ENCODE measurements around the gene DNER.
"Not testable (repeated sequence)": the region's sequence is repeated elsewhere in the genome, so short reads cannot be mapped to it uniquely, and the experiment has no call there.

Gene DNER

GRCh38 chr2:229559986-229560385 lies 154.4 kb downstream of the DNER start:
- no peak for DNase-seq

GRCh38 chr2:229553091-229553490 lies 161.3 kb downstream of the DNER start:
- no peak for DNase-seq

- no peak for DNase-seq
Measured at GRCh38 chr2:229543176-229543873, 171.0 kb downstream of the DNER start.

- DNase-seq: no peak
Measured at GRCh38 chr2:229539628-229540027, 174.7 kb downstream of the DNER start.

- DNase-seq: no peak
Measured at GRCh38 chr2:229531594-229531993, 182.8 kb downstream of the DNER start.

- DNase-seq: no peak
Measured at GRCh38 chr2:229530434-229530833, 183.9 kb downstream of the DNER start.

GRCh38 chr2:229528846-229529245 lies 185.5 kb downstream of the DNER start:
- DNase-seq: no peak

GRCh38 chr2:229526951-229527350 lies 187.4 kb downstream of the DNER start:
- no peak for DNase-seq

GRCh38 chr2:229524799-229525198 lies 189.6 kb downstream of the DNER start:
- DNase-seq: no peak

- DNase-seq: no peak
Measured at GRCh38 chr2:229523663-229524062, 190.7 kb downstream of the DNER start.

GRCh38 chr2:229521576-229521975 lies 192.8 kb downstream of the DNER start:
- no peak for DNase-seq

- no peak for DNase-seq
Measured at GRCh38 chr2:229520691-229521096, 193.7 kb downstream of the DNER start.

GRCh38 chr2:229519655-229520430 lies 194.5 kb downstream of the DNER start:
- no peak for DNase-seq

- no peak for DNase-seq
Measured at GRCh38 chr2:229514273-229514895, 200.0 kb downstream of the DNER start.

- no peak for DNase-seq
Measured at GRCh38 chr2:229511524-229511923, 202.8 kb downstream of the DNER start.

GRCh38 chr2:229506699-229507098 lies 207.7 kb downstream of the DNER start:
- not testable (repeated sequence) for DNase-seq

GRCh38 chr2:229501051-229501794 lies 213.1 kb downstream of the DNER start:
- DNase-seq: no peak

GRCh38 chr2:229492034-229492433 lies 222.3 kb downstream of the DNER start:
- DNase-seq: no peak

- DNase-seq: no peak
Measured at GRCh38 chr2:229490167-229490566, 224.2 kb downstream of the DNER start.

GRCh38 chr2:229489016-229489415 lies 225.3 kb downstream of the DNER start:
- DNase-seq: no peak

GRCh38 chr2:229488232-229488631 lies 226.1 kb downstream of the DNER start:
- DNase-seq: no peak

- no peak for DNase-seq
Measured at GRCh38 chr2:229486673-229487072, 227.7 kb downstream of the DNER start.

GRCh38 chr2:229485857-229486256 lies 228.5 kb downstream of the DNER start:
- no peak for DNase-seq

All from COR-L47 (cell line).